Retinal pigment epithelial cell (primary cell): ENCODE measurements around the gene STIP1.

Experiments used
- DNase-seq: peaks from one replicate; pipeline ENCODE4 v3.0.0-alpha.2; 2010; ENCODE audit warnings: low read depth
- H3K4me3 ChIP-seq: 2 replicates; pipeline ENCODE4 v1.5.1; 2011; ENCODE audit warnings: mild to moderate bottlenecking, low read length, control low read depth, moderate library complexity
- CTCF ChIP-seq: conservative IDR thresholded peaks from 2 replicates; pipeline ENCODE4 v1.5.1; 2011; ENCODE audit warnings: low read depth, low read length, control low read depth, inconsistent platforms

STIP1 gene

GRCh38 chr11:64203421-64204079 is 17.6 kb downstream of the STIP1 start:
- TF ChIP-seq CTCF, result no peak
- H3K4me3 ChIP-seq, result no peak overlapping the region
- DNase-seq, result no peak

GRCh38 chr11:64204080-64204440 is 18.1 kb downstream of the STIP1 start:
- no peak overlapping the region for H3K4me3 ChIP-seq
- no peak for TF ChIP-seq CTCF
- DNase-seq, result no peak

- DNase-seq, result peak; percentile 82
- TF ChIP-seq CTCF, result peak; percentile 91
- no peak overlapping the region for H3K4me3 ChIP-seq
Observed at GRCh38 chr11:64204464-64204989, 18.6 kb downstream of the STIP1 start.

GRCh38 chr11:64206457-64207255 is 20.7 kb downstream of the STIP1 start, which contains the start of gene FERMT3:
FERMT3 (plus strand) TSS chr11:64206721; CDS start chr11:64207365, 644 bp downstream.
- DNase-seq, result no peak
- no peak within 1 kb of the TSS for H3K4me3 ChIP-seq
- no peak for TF ChIP-seq CTCF

- no peak for TF ChIP-seq CTCF
- no peak for DNase-seq
- H3K4me3 ChIP-seq, result no peak overlapping the region
Observed at GRCh38 chr11:64207256-64208085, 21.5 kb downstream of the STIP1 start.

- no peak for TF ChIP-seq CTCF
- H3K4me3 ChIP-seq, result no peak overlapping the region
- no peak for DNase-seq
Observed at GRCh38 chr11:64208086-64208795, 22.3 kb downstream of the STIP1 start.
